GM21737 (cell line): ENCODE results near the gene UBE2Q1.

Experiments used
- ATAC-seq: cut with Tn5 transposase; IDR thresholded peaks from one replicate; pipeline ENCODE4 v1.9.1; 2021; ENCODE audit warnings: mild to moderate bottlenecking, moderate library complexity; ENCODE audit not compliant: unreplicated experiment

Gene UBE2Q1

DNA sequence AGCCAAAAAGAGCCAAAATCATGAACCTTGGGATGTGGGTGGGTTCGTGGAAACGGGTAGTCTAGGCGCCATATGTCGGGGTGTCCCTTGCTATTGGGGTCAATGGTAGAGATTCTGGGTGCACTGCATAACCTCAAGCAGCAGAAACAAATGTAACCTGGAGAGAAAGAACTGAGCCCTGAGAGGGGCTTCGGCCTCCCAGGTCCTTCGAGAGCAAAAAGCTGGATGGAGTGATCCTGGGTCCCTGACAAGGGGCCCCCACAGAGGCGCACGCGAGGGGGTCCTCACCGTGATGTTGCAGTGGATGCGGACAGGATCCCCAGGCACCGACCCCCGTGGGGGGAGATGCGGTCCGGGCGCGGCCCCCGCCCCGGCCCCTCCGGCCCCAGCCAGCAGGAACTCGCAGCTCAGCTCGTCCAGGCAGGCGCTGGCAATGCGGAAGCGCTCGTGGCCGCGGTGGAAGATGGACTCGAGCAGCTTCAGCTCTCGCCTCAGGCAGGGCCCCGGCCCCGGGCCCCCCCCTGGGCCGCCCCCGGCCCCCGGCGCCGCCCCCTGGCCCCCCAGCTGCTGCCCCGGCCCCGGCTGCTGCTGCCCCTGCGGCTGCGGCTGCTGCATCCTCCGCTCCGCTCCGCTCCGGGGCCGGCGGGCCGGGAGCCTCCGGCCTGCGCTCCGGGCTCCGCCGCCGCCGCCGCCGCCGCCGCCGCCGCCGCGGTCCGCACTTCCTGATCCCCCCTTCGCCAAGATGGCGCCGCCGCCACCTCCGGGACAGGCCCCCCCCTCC, at the start of gene UBE2Q1:
TSS of gene UBE2Q1 (minus strand) at position 724 of the 781 bp plus-strand sequence. CDS start at position 615, 109 bp downstream.
- ATAC-seq: no peak

DNA sequence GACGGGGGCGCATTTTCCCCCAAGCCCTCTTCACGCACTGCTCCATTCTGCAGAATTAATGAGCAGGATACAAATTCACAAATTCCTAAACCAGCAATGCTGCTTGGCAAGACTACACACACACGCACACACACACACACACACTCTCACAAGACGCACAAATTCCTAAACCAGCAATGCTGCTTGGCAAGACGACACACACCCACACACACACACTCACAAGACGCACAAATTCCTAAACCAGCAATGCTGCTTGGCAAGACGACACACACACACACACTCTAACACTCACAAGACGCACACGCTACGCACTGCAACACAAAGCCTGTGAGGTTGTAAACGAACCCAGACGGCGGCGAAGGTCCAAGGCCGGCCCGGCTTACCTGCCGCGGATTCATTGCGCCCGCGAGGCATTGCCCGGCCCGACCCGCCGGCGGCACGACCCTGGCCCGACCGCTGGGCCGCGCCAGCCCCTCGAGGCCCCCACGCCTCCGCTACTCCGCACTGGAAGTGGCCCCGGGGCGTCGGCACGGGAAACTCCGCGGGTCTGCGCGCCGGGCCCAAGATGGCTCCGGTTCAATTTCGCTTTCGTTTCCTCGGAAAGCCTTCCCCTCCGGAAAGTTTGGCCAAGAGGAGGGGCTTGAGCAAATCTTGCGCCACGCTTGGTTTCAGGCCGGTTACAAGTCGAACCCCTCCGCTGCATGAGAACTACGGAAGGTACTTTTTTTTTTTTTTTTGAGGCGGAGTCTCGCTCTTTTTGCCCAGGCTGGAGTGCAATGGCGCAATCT, 49.3 kb upstream of the UBE2Q1 start, which contains the start of gene ADAR:
TSS of gene ADAR (minus strand) at position 578 of the 788 bp plus-strand sequence. CDS start at position 398, 180 bp downstream.
- ATAC-seq: peak; percentile 69

DNA sequence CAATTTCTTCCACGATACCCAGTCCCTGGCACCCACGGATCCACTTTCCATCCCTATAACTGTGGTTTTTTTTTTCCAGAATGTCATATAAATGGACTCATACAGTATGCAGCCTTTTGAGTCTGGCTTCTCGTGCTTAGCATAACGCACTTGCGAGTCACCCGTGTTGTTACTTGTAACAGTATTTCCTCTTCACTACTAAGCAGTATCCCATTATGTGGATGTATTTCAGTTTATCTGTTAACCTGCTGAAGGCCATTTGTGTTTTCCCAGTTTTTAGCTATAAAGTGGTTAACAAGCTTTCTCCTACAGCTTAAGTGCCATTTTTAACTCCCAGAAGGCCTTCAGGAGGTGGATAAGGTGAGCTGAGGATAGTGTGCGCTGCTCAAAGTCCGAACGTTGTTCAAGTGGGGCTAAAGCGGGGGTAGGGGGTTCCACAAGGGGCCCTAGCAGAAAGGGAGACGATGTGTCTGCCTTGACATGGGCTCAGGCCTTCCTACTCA, 48.7 kb upstream of the UBE2Q1 start:
- ATAC-seq: no peak

DNA sequence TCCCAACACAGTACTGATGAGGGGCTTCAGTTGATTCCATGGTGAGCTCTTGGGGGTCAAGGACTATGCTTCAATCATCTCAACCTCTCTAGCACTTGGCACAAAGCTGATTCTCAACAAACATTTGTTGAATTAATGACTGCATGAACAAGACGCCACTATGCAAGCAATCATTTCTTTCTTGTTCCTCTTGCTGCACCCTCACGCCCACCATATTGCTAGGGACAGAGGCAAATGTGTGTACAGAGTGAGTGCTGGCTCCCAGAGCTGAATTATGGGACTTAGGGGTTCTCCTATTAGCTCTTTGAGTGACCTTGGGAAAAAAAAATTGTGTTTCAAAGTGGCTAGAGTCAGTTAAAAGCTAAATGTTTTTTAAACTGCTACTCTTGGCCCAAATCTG, 47.1 kb upstream of the UBE2Q1 start:
- ATAC-seq: no peak

DNA sequence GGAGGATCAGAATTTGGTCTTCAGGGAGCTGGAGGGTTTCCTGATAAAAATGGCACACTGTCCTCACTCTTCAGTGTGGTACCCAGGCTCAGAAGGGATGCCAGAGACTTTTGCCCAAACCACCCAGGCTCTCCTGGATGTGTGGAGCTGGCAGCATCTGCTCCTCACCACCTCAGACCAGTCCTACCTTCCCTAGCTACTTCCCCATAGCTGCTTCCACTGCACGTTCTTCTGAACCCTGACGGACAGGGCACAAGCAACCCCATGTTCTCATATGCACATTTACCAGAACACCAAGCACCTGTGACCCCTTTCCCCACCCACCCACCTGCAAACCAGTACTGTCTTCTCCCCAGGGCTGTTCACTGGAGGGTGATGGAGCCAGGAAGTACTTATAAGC, 44.9 kb upstream of the UBE2Q1 start:
- no peak for ATAC-seq

DNA sequence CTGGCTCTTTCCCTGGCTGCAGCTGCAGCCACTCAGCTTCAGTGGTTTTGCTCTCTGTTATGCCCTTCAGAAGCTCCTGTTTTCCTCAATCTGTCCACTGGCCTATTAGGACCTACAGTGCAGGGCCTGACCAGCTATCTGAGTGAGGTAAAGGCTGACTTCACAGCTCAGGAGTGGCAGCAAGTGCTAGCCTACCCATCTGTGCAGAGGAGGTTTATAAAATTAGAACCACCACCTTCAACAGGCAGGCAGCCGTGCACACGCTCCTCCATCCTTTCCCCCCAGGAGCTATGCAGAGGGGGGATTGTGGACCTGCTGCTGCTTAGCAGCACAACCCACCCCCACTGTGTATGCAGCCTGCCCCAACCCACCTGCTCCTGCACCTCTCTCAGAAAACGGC, 41.2 kb upstream of the UBE2Q1 start:
- ATAC-seq: no peak

DNA sequence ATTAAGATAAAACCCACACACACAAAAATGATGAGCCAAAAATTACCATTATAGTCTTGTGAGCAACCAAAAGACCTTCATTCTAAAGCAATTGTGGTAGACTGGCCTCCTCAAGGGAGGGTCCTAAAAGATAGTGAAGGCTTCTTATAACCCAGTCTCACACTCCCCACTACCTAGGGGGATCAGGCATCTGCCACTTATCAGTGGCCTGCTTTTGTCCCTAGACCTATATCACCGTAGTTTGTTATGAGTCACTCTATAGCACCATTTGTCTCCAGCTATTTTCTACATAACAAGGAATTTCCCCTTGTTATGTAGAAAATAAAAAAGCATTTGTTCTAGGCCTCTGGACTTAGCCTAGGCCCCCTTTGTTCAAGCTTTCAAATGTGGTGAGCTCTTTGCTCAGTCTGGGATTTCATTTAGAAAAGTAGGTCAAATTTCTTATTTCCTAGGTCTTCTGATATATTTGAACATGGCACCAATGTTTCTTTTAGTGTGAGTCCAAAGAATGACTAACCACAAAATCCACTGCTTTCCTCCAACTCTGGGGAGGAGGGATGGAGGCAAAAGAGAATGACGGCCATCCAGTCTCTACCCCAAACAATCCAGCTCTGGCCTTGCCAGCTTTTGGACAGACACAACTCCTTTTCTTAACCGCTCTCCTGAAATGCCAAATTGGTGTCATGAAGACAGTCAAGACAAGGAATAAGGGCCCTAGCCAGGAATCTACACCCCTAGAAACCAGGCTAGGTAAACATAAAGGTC, 40.6 kb upstream of the UBE2Q1 start:
- ATAC-seq: no peak

DNA sequence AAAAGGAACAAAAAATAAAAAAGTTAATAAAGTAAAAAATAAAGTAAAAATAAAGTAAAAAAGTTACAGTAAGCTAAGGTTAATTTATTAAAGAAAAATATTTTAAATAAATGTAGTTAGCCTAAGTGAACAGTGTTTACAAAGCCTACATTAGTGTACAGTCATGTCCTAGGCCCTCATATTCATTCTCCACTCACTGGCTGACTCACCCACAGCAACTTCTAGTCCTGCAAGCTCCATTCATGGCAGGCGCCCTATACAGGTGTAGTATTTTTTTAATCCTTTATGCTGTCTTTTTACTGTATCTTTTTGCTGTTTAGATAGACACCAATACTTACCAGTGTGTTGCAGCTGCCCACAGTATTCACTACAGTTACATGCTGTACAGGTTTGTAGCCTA, 37.2 kb upstream of the UBE2Q1 start:
- ATAC-seq: no peak

DNA sequence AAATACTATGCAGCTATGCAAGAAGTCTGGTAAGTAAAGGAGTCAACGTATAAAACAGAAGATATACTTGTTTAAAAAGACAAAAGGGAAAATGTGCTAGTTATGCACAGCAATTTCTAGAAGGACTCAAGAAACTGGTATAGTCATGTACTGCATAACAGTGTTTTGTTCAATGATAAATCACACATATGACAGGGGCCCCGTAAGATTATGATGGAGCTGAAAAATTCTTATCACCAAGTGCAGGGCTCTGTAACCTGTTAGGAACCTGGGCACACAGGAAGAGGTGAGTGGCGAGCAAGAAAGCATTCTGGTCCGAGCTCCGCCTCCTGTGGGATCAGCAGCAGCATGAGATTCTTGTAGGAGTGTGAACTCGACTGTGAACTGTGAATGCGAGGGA, 36.3 kb upstream of the UBE2Q1 start:
- ATAC-seq: no peak

DNA sequence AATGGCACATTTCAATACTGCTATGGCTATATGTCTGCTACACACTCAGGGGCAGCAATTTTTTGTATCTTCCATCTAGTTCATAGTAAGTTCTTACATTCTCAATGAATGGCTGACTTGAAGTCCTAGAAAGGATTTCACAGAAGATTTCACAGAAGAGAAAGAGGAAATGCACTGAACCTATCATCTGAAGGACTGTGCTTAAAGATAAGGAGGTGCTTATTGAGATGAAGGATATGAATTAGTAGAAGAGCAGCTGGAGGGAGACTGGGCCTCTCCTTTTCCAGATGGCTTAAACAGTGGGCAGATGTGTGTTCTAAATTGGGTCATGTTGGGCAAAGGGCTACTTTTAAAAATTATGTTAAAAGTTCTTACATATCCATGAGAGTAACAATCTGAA, 34.9 kb upstream of the UBE2Q1 start:
- ATAC-seq: no peak

DNA sequence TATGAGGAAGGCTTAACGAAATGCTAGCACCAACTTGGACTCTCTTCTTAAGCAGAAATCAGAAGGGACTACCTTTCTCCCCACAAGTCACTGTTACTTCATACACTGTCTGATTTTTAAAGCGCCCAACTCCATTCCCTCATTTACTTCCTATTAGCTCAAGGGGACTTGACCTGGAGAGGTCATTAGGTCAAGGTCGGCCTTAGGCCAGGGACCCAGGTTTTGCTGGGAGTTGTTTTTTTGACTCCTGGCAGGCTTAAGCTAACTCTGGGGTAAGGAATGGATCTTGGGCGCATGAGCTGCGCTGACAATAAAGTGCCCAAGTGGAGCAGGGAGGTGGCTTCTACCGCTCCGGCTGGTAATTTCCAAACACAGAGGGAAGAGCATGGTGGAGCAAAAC, 32.7 kb upstream of the UBE2Q1 start:
- ATAC-seq: no peak

DNA sequence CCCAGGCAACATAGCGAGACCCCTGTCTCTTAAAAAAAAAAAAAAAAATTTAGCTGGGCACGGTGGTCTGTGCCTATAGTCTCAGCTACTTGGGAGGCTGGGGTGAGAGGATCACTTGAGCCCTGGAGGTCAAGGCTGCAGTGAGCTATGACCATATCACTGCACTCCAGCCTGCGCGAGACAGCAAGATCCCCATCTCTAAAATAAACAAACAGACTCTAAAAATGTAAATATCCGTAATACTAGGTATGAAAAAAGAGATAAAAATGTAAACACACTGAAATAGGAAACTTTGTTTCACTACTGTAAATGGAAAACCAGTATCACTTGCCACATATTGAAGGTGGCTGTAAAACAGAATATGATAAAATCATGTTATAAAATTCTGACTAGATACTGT, 32.3 kb upstream of the UBE2Q1 start:
- ATAC-seq: no peak

DNA sequence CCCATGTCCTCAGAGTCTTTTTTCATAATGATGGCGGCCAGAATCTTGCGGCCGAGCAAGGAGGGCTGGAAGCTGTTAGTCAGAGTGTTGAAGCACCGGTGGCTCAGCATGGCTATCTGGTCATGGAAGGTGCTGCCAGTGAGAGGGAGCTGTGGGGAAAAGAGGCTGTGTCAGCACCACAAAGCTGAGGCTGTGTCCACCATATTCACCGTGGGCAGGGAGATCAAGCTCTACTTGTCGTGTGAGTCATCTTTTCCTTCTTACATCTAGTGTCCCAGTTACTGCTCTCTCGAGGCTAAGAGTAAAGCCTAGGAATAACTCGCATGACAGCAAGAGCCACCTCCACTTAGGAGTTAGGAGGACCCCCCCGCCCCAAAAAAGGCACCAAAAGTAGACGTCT, 31.3 kb upstream of the UBE2Q1 start:
- ATAC-seq: no peak

DNA sequence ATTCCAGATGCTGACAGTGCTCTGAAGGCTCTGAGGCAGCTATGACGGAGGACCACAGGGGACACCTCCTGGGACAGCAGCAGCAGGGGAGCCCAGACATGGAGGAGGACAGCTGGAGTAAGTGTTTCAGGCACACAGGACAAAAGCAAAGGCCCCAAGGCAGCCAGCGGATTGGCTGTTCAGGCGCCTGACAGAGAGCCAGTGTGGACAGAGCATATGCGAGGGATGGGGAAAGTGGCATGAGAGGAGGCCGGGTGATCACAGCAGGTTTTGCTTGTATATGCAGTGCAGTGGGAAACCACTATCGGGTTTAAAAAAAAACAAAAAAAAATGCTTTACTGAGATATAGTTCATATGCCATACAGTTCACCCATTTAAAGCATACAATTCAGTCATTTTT, 28.2 kb upstream of the UBE2Q1 start:
- ATAC-seq: no peak

DNA sequence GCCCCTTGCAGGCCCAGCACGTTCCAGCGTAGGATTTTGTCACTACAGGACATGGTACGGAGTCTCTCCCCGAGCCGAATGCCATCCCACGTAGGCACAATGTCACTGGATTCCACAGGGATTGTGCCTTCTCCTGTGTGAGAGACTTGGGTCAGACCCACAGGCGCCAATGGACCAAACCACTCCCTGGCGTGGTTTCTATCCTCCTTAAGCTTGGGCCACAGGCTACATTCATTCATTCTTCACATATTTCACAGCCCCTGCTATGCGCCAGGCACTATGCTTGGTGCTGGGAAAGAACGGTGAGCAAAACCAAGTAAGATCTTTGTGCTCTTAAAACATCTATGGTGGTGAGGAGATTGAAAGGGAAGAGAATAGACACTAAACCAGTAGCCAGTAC, 27.8 kb upstream of the UBE2Q1 start:
- ATAC-seq: no peak

DNA sequence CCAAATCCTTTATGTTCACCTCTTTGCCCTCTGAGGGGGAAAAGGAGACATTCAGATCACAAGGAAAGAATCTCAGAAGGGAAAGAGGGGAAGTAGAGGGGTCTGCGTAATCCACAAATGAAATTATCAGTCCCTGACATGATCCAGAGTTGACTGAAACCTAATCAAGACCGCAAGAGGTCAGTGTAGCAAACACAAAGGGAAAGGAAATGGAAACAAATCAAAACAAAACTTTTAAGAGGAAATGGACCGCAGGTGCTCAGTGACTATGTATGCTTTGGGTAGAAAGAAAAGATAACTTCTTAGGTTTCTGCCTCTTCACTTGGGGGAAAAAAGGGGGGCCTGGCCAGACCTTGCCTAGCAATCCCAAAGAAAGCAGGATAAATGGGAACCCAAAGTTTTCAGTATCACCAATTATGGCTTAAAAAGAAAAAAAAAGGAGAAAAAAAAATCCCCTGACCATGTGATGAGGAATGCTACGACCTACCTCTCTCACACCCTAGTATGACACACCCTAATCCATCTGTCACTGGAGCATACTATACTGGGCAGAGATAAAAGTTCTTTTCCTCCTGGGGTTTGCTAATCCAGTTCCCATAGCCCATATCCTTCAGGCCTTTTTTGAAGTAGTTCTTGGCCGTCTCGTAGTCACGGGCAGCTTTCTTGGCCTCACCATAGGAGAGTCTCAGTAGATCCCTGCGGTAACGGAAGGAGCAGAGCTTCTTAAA, 26.0 kb upstream of the UBE2Q1 start:
- no peak for ATAC-seq

DNA sequence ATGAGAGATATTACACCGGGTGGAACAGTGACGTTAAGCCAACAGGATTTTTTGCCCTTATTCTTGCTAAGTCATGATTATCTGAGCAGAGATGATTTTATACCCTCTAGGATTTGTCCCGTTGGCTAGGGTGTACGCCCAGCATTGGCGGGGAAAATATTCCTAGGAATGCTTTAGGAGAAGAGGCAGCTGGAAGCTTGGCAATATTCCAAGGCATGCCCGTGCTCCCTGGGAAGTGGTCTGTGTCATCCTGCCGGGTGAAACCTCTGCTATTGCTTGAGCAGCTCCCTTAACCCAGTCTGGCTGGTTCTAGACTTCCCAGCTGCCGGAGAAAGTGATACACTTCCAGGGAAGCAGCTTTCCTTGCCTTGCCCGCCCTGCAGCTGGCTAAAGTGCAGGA, 25.3 kb upstream of the UBE2Q1 start:
- ATAC-seq: no peak

DNA sequence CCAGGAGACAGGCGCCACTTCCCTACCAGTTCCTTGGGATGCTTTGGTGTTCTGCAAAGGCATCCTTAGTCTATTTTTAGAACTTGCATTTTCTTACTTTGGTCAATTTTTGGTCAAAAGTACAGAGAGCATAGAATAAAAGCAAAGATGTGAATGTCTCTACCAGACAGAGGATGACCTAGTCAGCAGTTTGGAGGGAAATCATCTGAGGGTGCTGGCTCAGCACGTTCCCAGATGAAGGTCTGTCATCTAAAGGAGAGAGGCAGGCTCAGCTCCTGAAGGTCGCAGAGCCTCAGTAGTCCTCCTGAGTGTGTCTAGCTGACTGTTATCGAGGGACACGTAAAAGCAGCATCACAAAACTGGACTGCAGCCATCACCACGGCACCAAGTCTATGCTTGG, 24.4 kb upstream of the UBE2Q1 start:
- no peak for ATAC-seq

DNA sequence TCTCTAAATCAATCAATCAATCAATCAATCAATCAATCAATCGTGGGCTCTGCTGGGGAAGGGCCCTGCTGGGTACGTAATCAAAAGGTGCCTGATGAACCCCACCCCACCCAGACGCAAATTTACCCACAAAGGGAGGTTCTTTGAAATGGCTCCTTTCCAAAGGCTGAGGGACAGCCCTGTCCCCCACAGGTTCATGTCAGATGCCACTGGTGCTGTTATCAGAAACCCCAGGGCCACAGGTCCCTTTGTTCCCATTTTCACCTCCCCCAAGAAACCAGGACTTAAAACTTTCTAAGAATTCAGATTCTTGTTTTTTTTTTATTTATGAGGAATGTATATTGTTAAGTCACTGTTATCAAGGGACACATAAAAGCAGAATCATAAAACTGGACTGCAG, 23.3 kb upstream of the UBE2Q1 start:
- ATAC-seq: no peak

DNA sequence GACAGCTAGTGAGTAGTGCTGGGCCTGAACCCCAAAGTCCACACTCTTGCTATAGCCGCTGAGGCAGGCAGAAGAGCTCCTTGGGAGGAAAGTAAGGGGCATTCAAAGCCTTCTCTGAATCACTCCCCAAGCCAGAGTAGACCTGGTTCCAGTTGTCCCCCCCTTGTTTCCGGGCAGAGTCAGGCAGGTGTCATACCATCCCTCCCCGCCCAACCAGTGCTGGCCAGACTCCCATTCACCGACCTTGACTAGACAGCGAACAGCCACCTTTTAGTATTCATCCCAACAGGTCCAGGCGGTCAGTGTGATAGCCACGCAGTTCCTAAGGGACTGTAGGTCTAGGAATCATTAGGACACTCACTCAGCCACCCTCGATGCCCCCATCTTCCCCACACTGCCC, 20.9 kb upstream of the UBE2Q1 start:
- no peak for ATAC-seq

DNA sequence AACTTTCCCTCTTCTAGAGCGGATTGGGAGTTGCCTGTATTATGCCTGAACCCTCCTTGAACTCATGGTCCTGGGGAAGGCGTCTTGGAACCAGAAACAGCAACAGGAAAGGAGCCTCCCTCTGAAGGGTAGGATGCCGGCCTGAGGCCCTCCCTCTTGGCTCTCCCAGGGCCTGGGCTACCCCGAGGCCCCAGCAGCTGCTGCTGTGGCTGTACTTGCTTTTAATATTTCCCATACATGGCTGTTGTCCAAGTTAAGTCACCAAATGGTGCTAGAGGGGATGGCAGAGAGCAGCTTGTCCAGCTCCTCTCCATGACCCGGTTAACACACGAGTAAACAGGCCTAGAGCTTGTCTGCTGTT, 19.6 kb upstream of the UBE2Q1 start:
- no peak for ATAC-seq
